Measurements from ENCODE around the gene KLHL29. TPM values are rescaled to one million over a fixed set of nuclear protein-coding genes. Genes with fewer than 3 reads are reported as not detected.

The KLHL29 gene
- total RNA-seq, 2 donors from 2014 or later, result 2.0 to 4.2 TPM

GRCh38 chr2:23528690-23529089 is 143.7 kb downstream of the KLHL29 start:
- Histone ChIP-seq H3K4me3 (no peak overlapping the region), H3K36me3 (no peaks in the 10 kb centered on the region), H3K9me3 (no peaks in the 10 kb centered on the region), H3K4me1 (peaks cover 4 to 18% of the 10 kb centered on the region in 2 donors), H3K27ac (no peak overlapping the region), H3K27me3 (no peaks in the 10 kb centered on the region)
- TF ChIP-seq, protein P1, sequence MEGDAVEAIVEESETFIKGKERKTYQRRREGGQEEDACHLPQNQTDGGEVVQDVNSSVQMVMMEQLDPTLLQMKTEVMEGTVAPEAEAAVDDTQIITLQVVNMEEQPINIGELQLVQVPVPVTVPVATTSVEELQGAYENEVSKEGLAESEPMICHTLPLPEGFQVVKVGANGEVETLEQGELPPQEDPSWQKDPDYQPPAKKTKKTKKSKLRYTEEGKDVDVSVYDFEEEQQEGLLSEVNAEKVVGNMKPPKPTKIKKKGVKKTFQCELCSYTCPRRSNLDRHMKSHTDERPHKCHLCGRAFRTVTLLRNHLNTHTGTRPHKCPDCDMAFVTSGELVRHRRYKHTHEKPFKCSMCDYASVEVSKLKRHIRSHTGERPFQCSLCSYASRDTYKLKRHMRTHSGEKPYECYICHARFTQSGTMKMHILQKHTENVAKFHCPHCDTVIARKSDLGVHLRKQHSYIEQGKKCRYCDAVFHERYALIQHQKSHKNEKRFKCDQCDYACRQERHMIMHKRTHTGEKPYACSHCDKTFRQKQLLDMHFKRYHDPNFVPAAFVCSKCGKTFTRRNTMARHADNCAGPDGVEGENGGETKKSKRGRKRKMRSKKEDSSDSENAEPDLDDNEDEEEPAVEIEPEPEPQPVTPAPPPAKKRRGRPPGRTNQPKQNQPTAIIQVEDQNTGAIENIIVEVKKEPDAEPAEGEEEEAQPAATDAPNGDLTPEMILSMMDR (IDR thresholded peaks at IDR 0.05), result no peak
- no peak for DNase-seq (ENCODE audit: low spot score)

DNA sequence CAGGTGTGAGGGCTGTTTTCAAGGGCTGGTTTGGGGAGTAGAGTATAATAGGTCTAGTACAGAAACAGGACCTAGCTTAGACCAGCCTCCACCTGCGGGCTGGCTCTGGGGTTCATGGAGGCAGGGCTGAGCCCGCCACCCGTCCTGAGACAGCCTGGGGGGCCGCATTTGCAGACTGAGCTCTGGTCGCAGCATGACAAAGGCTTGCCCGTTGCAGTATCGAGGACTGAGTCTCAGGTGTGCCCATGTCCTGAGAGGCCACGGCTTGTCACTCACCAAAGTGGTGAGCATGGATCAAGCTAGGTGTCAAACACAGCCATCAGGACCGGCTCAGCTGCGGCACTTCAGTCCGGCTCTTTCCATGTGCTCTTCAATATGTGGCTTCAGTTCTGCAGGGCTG is 144.7 kb downstream of the KLHL29 start:
- Histone ChIP-seq H3K36me3 (no peaks in the 10 kb centered on the region), H3K4me3 (no peak overlapping the region), H3K9me3 (no peaks in the 10 kb centered on the region), H3K4me1 (peaks cover 4 to 8% of the 10 kb centered on the region in 2 donors), H3K27ac (no peak overlapping the region), H3K27me3 (no peaks in the 10 kb centered on the region)
- TF ChIP-seq, protein P1 (IDR thresholded peaks at IDR 0.05), result no peak
- no peak for DNase-seq (ENCODE audit: low spot score)

DNA sequence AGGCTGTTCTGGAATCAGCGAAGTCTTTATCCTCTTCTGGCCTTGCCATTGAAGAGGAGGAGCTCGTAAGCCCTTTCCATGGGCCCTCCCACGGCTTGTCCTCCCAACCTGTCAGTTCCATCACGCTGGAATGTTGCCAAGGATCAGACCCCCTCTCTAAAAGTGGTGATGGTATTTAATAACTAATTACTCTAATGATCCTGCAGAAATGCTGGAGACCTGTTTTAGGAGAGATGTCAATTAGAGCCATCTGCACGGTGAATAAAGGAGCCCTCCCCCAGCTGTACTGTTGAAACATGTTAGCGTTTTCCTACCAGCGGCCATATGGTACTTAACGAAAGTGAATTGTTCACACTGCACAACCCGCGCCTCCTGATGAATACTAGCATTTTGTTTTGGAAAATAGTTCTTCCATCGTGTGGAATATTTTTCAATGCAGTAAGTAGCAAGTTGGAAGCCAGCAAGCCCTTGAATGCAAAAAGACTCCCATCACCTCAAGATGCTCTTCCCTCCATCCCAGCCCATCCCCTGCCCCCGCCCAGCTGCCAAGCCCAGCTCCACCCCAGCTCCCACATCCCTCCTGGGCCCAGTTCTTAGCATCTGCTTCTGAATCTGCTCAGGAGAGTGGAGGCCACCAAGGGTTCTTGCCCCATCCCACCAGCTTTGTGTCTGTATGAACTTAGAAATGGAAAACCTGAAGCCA is 145.4 kb downstream of the KLHL29 start:
- Histone ChIP-seq H3K27ac (no peak overlapping the region), H3K4me1 (peaks cover 0 to 1% of the 10 kb centered on the region in 2 donors), H3K9me3 (no peaks in the 10 kb centered on the region), H3K36me3 (no peaks in the 10 kb centered on the region), H3K4me3 (no peak overlapping the region), H3K27me3 (no peaks in the 10 kb centered on the region)
- TF ChIP-seq, protein P1 (IDR thresholded peaks at IDR 0.05), result no peak
- DNase-seq (ENCODE audit: low spot score), result no peak

DNA sequence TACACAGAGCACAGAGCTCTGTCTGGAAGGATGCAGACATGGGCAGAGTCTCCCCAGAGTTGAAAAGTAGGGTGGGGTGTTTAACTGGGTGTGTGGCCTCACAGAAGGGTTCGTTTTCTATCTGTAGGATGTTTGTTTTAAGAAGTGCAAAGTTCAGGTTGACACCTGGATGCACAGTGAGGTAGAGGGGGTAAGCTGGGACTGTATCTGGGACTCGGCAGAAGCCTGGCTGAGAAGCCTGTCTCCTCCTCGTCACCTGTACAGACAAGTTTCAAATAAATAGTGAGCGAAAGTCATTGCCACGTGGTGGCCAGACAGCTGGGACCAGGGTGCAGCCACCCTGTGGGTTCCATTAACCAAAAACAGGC is 145.9 kb downstream of the KLHL29 start:
- H3K9me3 ChIP-seq, result no peaks in the 10 kb centered on the region
- TF ChIP-seq, protein P1 (IDR thresholded peaks at IDR 0.05), result no peak
- no peak overlapping the region for H3K4me3 ChIP-seq
- no peak for DNase-seq (ENCODE audit: low spot score)
- no peak overlapping the region for H3K27ac ChIP-seq
- H3K27me3 ChIP-seq, result no peaks in the 10 kb centered on the region
- H3K4me1 ChIP-seq, result no peaks in the 10 kb centered on the region
- H3K36me3 ChIP-seq, result no peaks in the 10 kb centered on the region

- no peak overlapping the region for H3K27ac ChIP-seq
- no peaks in the 10 kb centered on the region for H3K4me1 ChIP-seq
- DNase-seq (ENCODE audit: low spot score), result no peak
- no peaks in the 10 kb centered on the region for H3K27me3 ChIP-seq
- H3K4me3 ChIP-seq, result no peak overlapping the region
- TF ChIP-seq, protein P1 (IDR thresholded peaks at IDR 0.05), result no peak
- no peaks in the 10 kb centered on the region for H3K36me3 ChIP-seq
- H3K9me3 ChIP-seq, result no peaks in the 10 kb centered on the region
These were observed 146.3 kb downstream of the KLHL29 start for GRCh38 chr2:23531280-23531679.

GRCh38 chr2:23531881-23532280 is 146.9 kb downstream of the KLHL29 start:
- Histone ChIP-seq H3K9me3 (no peaks in the 10 kb centered on the region), H3K4me3 (no peak overlapping the region), H3K36me3 (no peaks in the 10 kb centered on the region), H3K27me3 (no peaks in the 10 kb centered on the region), H3K27ac (no peak overlapping the region), H3K4me1 (no peaks in the 10 kb centered on the region)
- TF ChIP-seq, protein P1 (IDR thresholded peaks at IDR 0.05), result no peak
- no peak for DNase-seq (ENCODE audit: low spot score)
